ENCODE results near the gene MSH5. TPM values are rescaled to one million over a fixed set of nuclear protein-coding genes. Genes with fewer than 3 reads are reported as not detected.

The MSH5 gene
- total and polyA plus RNA-seq, 9 of the 15 experiments (the other 6 are each of a cell fraction or from before 2014, with no cell fraction given) = 12.5 to 104 (median 46.6) TPM

DNA sequence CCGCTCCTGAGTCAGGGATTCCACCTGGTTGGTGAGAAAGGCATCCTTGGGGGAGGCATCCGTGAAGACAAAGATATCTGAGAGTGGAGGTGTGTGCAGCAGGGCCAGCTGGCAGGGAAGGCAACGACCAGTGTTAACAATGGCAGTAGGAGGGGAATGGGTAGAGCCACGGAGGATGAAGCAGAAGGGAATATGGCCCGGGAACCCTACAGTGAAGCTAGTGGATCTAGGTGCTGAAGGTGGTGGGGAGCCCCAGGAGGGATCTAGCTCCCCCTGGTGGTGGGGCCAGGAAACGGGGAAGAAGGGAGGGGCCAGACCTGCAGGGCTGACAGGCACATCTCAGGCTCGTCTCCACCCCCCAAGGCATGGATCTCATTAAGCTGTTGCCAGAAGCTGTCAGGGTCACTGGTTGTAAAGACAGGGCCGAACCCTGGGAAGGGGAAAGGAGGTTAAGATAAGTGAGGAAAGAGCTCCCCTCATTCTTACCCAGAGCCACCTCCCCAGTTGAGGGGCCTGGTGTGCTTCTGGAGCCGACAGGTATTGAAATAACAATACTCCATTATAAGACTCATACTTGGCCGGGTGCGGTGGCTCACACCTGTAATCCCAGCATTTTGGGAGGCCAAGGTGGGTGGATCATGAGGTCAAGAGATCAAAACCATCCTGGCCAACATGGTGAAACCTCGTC lies 30.0 kb downstream of the MSH5 start (continued):
- TF ChIP-seq ILK (tag; IDR thresholded peaks at IDR 0.05; ENCODE audit: borderline replicate concordance, low read depth) = no peak
- no peak for TF ChIP-seq NFIX (CRISPR knock-in tag; IDR thresholded peaks at IDR 0.05; ENCODE audit: low read depth)
- peak; percentile 77; the same call in 1 of the 2 replicates for TF ChIP-seq KLF6 (CRISPR knock-in tag; IDR thresholded peaks at IDR 0.05; ENCODE audit: borderline replicate concordance)
- TF ChIP-seq RAD51 (IDR thresholded peaks at IDR 0.05; ENCODE audit: borderline replicate concordance, low read depth) = no peak
- TF ChIP-seq, protein P1, sequence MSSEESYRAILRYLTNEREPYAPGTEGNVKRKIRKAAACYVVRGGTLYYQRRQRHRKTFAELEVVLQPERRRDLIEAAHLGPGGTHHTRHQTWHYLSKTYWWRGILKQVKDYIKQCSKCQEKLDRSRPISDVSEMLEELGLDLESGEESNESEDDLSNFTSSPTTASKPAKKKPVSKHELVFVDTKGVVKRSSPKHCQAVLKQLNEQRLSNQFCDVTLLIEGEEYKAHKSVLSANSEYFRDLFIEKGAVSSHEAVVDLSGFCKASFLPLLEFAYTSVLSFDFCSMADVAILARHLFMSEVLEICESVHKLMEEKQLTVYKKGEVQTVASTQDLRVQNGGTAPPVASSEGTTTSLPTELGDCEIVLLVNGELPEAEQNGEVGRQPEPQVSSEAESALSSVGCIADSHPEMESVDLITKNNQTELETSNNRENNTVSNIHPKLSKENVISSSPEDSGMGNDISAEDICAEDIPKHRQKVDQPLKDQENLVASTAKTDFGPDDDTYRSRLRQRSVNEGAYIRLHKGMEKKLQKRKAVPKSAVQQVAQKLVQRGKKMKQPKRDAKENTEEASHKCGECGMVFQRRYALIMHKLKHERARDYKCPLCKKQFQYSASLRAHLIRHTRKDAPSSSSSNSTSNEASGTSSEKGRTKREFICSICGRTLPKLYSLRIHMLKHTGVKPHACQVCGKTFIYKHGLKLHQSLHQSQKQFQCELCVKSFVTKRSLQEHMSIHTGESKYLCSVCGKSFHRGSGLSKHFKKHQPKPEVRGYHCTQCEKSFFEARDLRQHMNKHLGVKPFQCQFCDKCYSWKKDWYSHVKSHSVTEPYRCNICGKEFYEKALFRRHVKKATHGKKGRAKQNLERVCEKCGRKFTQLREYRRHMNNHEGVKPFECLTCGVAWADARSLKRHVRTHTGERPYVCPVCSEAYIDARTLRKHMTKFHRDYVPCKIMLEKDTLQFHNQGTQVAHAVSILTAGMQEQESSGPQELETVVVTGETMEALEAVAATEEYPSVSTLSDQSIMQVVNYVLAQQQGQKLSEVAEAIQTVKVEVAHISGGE (CRISPR knock-in tag; IDR thresholded peaks at IDR 0.05) = no peak
- 0 out of 4 replicates have a peak, but pooled peaks of 1 of the 2 experiments have one; percentile 63 for TF ChIP-seq ETV6 (IDR thresholded peaks at IDR 0.05; ENCODE audit: borderline replicate concordance in 1 of 2, low read depth in 2 of 2, low read length in 1 of 2)
- 0 out of 2 replicates have a peak, but pooled peaks have one; percentile 81 for TF ChIP-seq ETV6 (CRISPR knock-in tag; IDR thresholded peaks at IDR 0.05; ENCODE audit: borderline replicate concordance)
- no peak for TF ChIP-seq EP400 (IDR thresholded peaks at IDR 0.05)
- TF ChIP-seq SIN3A (IDR thresholded peaks at IDR 0.05; ENCODE audit: borderline replicate concordance in 2 of 2, control insufficient read depth in 1 of 2, low read depth in 2 of 2, low read length in 2 of 2) = peak; percentile 59 to 76; a peak in 2 of 4 replicates
- TF ChIP-seq, protein P2, sequence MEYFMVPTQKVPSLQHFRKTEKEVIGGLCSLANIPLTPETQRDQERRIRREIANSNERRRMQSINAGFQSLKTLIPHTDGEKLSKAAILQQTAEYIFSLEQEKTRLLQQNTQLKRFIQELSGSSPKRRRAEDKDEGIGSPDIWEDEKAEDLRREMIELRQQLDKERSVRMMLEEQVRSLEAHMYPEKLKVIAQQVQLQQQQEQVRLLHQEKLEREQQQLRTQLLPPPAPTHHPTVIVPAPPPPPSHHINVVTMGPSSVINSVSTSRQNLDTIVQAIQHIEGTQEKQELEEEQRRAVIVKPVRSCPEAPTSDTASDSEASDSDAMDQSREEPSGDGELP (CRISPR knock-in tag; IDR thresholded peaks at IDR 0.05; ENCODE audit: borderline replicate concordance) = peak; percentile 91
- TF ChIP-seq, protein P3, sequence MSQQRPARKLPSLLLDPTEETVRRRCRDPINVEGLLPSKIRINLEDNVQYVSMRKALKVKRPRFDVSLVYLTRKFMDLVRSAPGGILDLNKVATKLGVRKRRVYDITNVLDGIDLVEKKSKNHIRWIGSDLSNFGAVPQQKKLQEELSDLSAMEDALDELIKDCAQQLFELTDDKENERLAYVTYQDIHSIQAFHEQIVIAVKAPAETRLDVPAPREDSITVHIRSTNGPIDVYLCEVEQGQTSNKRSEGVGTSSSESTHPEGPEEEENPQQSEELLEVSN (IDR thresholded peaks at IDR 0.05; ENCODE audit: borderline replicate concordance in 1 of 2, extremely low read depth in 1 of 2, insufficient read depth in 1 of 2, insufficient read length in 1 of 2, low read depth in 1 of 2, low read length in 1 of 2, poor library complexity in 1 of 2, severe bottlenecking in 1 of 2) = peak in 1 of 2 experiments; percentile 32
- 0 out of 2 replicates have a peak, but pooled peaks have one; percentile 9 for TF ChIP-seq MXI1 (IDR thresholded peaks at IDR 0.05; ENCODE audit: low read depth, low read length)
- no peak for TF ChIP-seq NFYB (IDR thresholded peaks at IDR 0.05; ENCODE audit: extremely low read depth, insufficient read length)
- peak; percentile 14; the same call in 1 of the 2 replicates for TF ChIP-seq EGR1 (conservative IDR thresholded peaks at IDR 0.05)
- TF ChIP-seq, protein P4, sequence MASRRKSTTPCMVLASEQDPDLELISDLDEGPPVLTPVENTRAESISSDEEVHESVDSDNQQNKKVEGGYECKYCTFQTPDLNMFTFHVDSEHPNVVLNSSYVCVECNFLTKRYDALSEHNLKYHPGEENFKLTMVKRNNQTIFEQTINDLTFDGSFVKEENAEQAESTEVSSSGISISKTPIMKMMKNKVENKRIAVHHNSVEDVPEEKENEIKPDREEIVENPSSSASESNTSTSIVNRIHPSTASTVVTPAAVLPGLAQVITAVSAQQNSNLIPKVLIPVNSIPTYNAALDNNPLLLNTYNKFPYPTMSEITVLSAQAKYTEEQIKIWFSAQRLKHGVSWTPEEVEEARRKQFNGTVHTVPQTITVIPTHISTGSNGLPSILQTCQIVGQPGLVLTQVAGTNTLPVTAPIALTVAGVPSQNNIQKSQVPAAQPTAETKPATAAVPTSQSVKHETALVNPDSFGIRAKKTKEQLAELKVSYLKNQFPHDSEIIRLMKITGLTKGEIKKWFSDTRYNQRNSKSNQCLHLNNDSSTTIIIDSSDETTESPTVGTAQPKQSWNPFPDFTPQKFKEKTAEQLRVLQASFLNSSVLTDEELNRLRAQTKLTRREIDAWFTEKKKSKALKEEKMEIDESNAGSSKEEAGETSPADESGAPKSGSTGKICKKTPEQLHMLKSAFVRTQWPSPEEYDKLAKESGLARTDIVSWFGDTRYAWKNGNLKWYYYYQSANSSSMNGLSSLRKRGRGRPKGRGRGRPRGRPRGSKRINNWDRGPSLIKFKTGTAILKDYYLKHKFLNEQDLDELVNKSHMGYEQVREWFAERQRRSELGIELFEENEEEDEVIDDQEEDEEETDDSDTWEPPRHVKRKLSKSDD (conservative IDR thresholded peaks at IDR 0.05; ENCODE audit: low read length) = peak; percentile 82
- no peak for TF ChIP-seq GABPB2 (CRISPR knock-in tag; conservative IDR thresholded peaks at IDR 0.05)
- TF ChIP-seq CBFA2T2 (conservative IDR thresholded peaks at IDR 0.05) = no peak
